Keratinocyte (primary cell): ENCODE data around the gene SESTD1.

Experiments used
- CTCF ChIP-seq, 3 experiments: IDR thresholded peaks in 1 of 3; conservative IDR thresholded peaks in 1 of 3; optimal IDR thresholded peaks in 1 of 3; 2 replicates in 2 of 3; 3 replicates in 1 of 3; pipeline versions ENCODE3 to v1.5.1; 2011; ENCODE audit warnings: low read length in 3 of 3, mild to moderate bottlenecking in 3 of 3, moderate library complexity in 2 of 3, control low read depth in 1 of 3, inconsistent platforms in 1 of 3; ENCODE audit not compliant: insufficient read depth in 2 of 3; ENCODE audit errors: extremely low read depth in 1 of 3
- EZH2 ChIP-seq: IDR thresholded peaks from one replicate; pipeline ENCODE4 v1.6.1; 2012; ENCODE audit warnings: inconsistent platforms, mild to moderate bottlenecking, low read length, moderate library complexity

- TF ChIP-seq EZH2: no peak
- no peak for TF ChIP-seq CTCF (optimal IDR thresholded peaks at IDR 0.05 in 1 of 3, IDR thresholded peaks at IDR 0.05 in 1 of 3, conservative IDR thresholded peaks at IDR 0.05 in 1 of 3; ENCODE audit: extremely low read depth in 1 of 3, insufficient read depth in 2 of 3, low read length in 3 of 3)
Observed at GRCh38 chr2:179072527-179072926, 192.1 kb downstream of the SESTD1 start.
